Measurements from ENCODE around the gene FLRT3.
A peak's percentile ranks its signal among the peaks of the same experiment; 100 is the strongest.

The FLRT3 gene

GRCh38 chr20:14337400-14338171 lies at the start of gene FLRT3:
Gene FLRT3, minus strand, starts transcription at chr20:14337612. Its CDS starts 10,106 bp downstream, at chr20:14327506.
- DNase-seq, result peak; percentile 22 to 24

GRCh38 chr20:14386726-14387125 lies 49.3 kb upstream of the FLRT3 start:
- no peak for DNase-seq

- no peak for DNase-seq
Observed at GRCh38 chr20:14385176-14385740, 47.8 kb upstream of the FLRT3 start.

GRCh38 chr20:14384416-14385175 lies 47.2 kb upstream of the FLRT3 start:
- no peak for DNase-seq

- no peak for DNase-seq
Observed at GRCh38 chr20:14383335-14383734, 45.9 kb upstream of the FLRT3 start.

GRCh38 chr20:14378326-14378725 lies 40.9 kb upstream of the FLRT3 start:
- DNase-seq, result no peak

GRCh38 chr20:14375416-14375985 lies 38.1 kb upstream of the FLRT3 start:
- DNase-seq, result no peak

GRCh38 chr20:14374196-14374595 lies 36.8 kb upstream of the FLRT3 start:
- DNase-seq, result no peak

GRCh38 chr20:14361509-14362345 lies 24.3 kb upstream of the FLRT3 start:
- no peak for DNase-seq

- no peak for DNase-seq
Observed at GRCh38 chr20:14360416-14360815, 23.0 kb upstream of the FLRT3 start.

GRCh38 chr20:14355791-14356190 lies 18.4 kb upstream of the FLRT3 start:
- DNase-seq, result no peak

GRCh38 chr20:14344746-14345145 lies 7.3 kb upstream of the FLRT3 start:
- no peak for DNase-seq

GRCh38 chr20:14343491-14344065 lies 6.2 kb upstream of the FLRT3 start:
- DNase-seq, result no peak

GRCh38 chr20:14342918-14343317 lies 5.5 kb upstream of the FLRT3 start:
- no peak for DNase-seq

GRCh38 chr20:14341801-14342200 lies 4.4 kb upstream of the FLRT3 start:
- no peak for DNase-seq

GRCh38 chr20:14336686-14337085 lies 726 bp downstream of the FLRT3 start:
- DNase-seq, result no peak

GRCh38 chr20:14335052-14335451 lies 2.4 kb downstream of the FLRT3 start:
- no peak for DNase-seq

- no peak for DNase-seq
Observed at GRCh38 chr20:14334306-14334930, 3.0 kb downstream of the FLRT3 start.

GRCh38 chr20:14333721-14334120 lies 3.7 kb downstream of the FLRT3 start:
- DNase-seq, result no peak

GRCh38 chr20:14332866-14333265 lies 4.5 kb downstream of the FLRT3 start:
- no peak for DNase-seq

GRCh38 chr20:14331646-14332045 lies 5.8 kb downstream of the FLRT3 start:
- no peak for DNase-seq

- no peak for DNase-seq
Observed at GRCh38 chr20:14319704-14320103, 17.7 kb downstream of the FLRT3 start.

All from inflammatory macrophage treated with lipopolysaccharide for 1 hour (primary cell).